LNCAP (cell line): ENCODE results near the gene TMEM237.

Experiments used
- CTCF ChIP-seq: fragments of 450-650 bp; IDR thresholded peaks from 2 replicates; pipeline ENCODE4 v1.5.1; 2017; ENCODE audit warnings: mild to moderate bottlenecking

The TMEM237 gene

DNA sequence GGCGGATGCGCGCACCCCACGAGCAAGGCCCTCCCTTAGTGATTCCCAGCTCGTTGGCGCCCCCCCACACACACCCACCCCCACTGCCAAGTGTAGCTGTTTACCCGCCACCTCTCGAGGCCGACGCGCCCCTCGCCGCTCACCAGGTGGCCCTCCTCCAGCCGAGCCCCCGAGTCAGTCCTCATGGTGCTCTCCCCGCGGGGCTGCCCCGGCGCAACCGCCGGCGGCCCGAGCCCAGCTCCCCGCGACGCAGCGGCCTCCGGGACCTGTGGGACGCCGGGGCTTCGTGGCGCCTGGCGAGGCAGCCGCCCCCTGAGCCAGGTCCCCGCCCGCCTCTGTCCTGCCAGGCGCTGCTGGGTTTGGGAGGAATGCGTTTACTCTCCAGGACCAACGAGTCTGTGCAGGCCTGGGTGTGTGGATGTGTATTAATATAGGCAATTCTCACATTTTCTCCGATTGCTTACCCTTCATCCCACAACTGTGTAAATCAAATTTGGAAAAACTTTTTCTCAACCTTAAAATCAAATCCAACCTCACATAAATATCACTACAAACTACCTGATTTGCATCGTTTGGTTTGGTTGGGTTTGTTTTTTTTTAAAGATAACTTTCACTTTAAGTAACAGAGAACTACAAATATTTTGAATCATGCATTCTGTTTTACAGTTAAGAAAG lies at the start of gene TMEM237:
TSS of gene TMEM237 (minus strand) at position 288 of the 675 bp plus-strand sequence. CDS start at position 185, 103 bp downstream.
- no peak for TF ChIP-seq CTCF

GRCh38 chr2:201685156-201685555 lies 41.9 kb upstream of the TMEM237 start:
- no peak for TF ChIP-seq CTCF

GRCh38 chr2:201680743-201681142 lies 37.4 kb upstream of the TMEM237 start:
- peak; percentile 53 for TF ChIP-seq CTCF

- TF ChIP-seq CTCF = no peak
Observed at GRCh38 chr2:201678401-201678800, 35.1 kb upstream of the TMEM237 start.

DNA sequence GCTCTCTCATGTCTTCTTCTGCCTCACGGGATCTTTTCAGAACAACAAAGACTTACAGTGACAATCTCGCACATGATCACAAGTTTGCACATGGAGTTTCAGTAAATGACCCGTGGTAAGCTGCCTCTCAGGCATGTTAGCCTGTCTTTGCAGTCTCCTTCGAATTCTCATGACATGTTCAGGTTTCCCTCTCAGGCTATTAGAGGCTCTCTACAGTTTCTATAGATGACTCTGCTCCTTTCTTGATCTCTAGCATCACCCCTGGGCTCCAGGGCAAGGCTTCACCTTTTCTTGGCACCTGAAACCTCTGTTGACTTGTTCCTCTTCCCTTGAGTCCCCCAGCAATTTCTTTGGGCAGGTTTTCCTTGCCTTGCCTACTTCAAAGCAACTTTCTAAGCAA lies 32.2 kb upstream of the TMEM237 start:
- no peak for TF ChIP-seq CTCF

DNA sequence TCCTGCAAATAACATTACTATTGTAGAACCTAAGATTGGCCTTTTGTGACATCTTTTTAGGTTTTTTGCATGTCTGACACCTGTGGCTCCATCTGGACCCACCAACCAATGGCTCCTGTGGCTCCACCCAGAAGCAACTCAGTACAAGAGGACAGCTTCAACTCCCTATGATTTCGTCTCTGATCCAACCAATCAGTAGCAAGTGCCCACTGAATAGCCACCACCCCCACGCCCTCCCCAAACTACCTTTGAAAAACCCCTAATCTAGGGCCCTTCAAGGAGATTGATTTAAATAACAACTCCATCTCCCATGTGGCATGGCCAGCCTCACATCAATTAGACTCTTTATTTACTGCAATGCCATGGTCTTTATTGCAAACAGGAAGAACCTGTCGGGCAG lies 31.5 kb upstream of the TMEM237 start:
- no peak for TF ChIP-seq CTCF

- TF ChIP-seq CTCF = no peak
Observed at GRCh38 chr2:201674298-201674697, 31.0 kb upstream of the TMEM237 start.

GRCh38 chr2:201673546-201673945 lies 30.2 kb upstream of the TMEM237 start:
- no peak for TF ChIP-seq CTCF
